H9 (cell line): Measurements from ENCODE around the gene CHL1. TPM values are rescaled to one million over a fixed set of nuclear protein-coding genes. Genes with fewer than 3 reads are reported as not detected.

ENCODE experiments used
- DNase-seq: peaks from one replicate; pipeline ENCODE4 v3.0.0-alpha.2; 2017
- H2AFZ ChIP-seq: one replicate; pipeline ENCODE4 v1.6.1; 2013; ENCODE audit warnings: mild to moderate bottlenecking, low read length, control low read depth, moderate library complexity
- H2AK5ac ChIP-seq: 2 replicates; pipeline ENCODE4 v1.6.1; 2013; ENCODE audit warnings: low read length, control low read depth, mixed read lengths; ENCODE audit not compliant: insufficient read length
- H2BK120ac ChIP-seq: one replicate; pipeline ENCODE4 v1.6.1; 2013; ENCODE audit warnings: low read depth, mild to moderate bottlenecking, low read length, control low read depth, inconsistent platforms; ENCODE audit not compliant: poor library complexity, severe bottlenecking
- H2BK12ac ChIP-seq: 2 replicates; pipeline ENCODE4 v1.6.1; 2013; ENCODE audit warnings: low read length, control low read depth, mixed read lengths, low read depth; ENCODE audit not compliant: insufficient read length
- H2BK15ac ChIP-seq: 2 replicates; pipeline ENCODE4 v1.6.1; 2013; ENCODE audit warnings: low read depth, low read length, control low read depth
- H2BK20ac ChIP-seq: one replicate; pipeline ENCODE4 v1.6.1; 2013; ENCODE audit warnings: low read depth, mild to moderate bottlenecking, low read length, control low read depth, inconsistent platforms; ENCODE audit not compliant: poor library complexity, severe bottlenecking
- H2BK5ac ChIP-seq: 2 replicates; pipeline ENCODE4 v1.6.1; 2013; ENCODE audit warnings: low read length, control low read depth, mixed read lengths; ENCODE audit not compliant: insufficient read length
- H3K14ac ChIP-seq: 2 replicates; pipeline ENCODE4 v1.6.1; 2013; ENCODE audit warnings: low read length, control low read depth; ENCODE audit not compliant: insufficient read depth
- H3K18ac ChIP-seq: 2 replicates; pipeline ENCODE4 v1.6.1; 2013; ENCODE audit warnings: low read depth, mild to moderate bottlenecking, mixed read lengths, low read length, control low read depth; ENCODE audit not compliant: insufficient read length
- H3K23ac ChIP-seq: 2 replicates; pipeline ENCODE4 v1.6.1; 2013; ENCODE audit warnings: low read length, control low read depth, mixed read lengths, low read depth; ENCODE audit not compliant: insufficient read length
- H3K23me2 ChIP-seq: 2 replicates; pipeline ENCODE4 v1.6.1; 2013; ENCODE audit warnings: low read depth, mild to moderate bottlenecking, mixed read lengths, low read length, control low read depth; ENCODE audit not compliant: insufficient read length, poor library complexity, severe bottlenecking
- H3K27ac ChIP-seq: 2 replicates; pipeline ENCODE4 v1.5.1; 2013; ENCODE audit warnings: low read length, control low read depth, mixed read lengths, low read depth; ENCODE audit not compliant: insufficient read length
- H3K27me3 ChIP-seq: 2 replicates; pipeline ENCODE4 v1.6.1; 2013; ENCODE audit warnings: low read length, control low read depth, inconsistent platforms; ENCODE audit not compliant: insufficient read depth
- H3K4ac ChIP-seq: 2 replicates; pipeline ENCODE4 v1.6.1; 2013; ENCODE audit warnings: low read depth, mild to moderate bottlenecking, control low read depth, inconsistent platforms, low read length, moderate library complexity
- H3K4me1 ChIP-seq: 2 replicates; pipeline ENCODE4 v1.6.1; 2013; ENCODE audit warnings: low read length, control low read depth, inconsistent platforms; ENCODE audit not compliant: insufficient read depth
- H3K4me2 ChIP-seq: 2 replicates; pipeline ENCODE4 v1.6.1; 2013; ENCODE audit warnings: low read length, control low read depth, mixed read lengths; ENCODE audit not compliant: insufficient read length, insufficient read depth
- H3K56ac ChIP-seq: 2 replicates; pipeline ENCODE4 v1.6.1; 2013; ENCODE audit warnings: low read depth, mild to moderate bottlenecking, mixed read lengths, low read length, control low read depth; ENCODE audit not compliant: insufficient read length
- H3K79me1 ChIP-seq: 2 replicates; pipeline ENCODE4 v1.6.1; 2013; ENCODE audit warnings: low read depth, mild to moderate bottlenecking, moderate library complexity, low read length, control low read depth, inconsistent platforms; ENCODE audit not compliant: insufficient read depth, poor library complexity, severe bottlenecking
- H3K79me2 ChIP-seq: 2 replicates; pipeline ENCODE4 v1.6.1; 2013; ENCODE audit warnings: low read length, control low read depth, inconsistent platforms; ENCODE audit not compliant: insufficient read depth
- H3K9ac ChIP-seq: 2 replicates; pipeline ENCODE4 v1.6.1; 2013; ENCODE audit warnings: low read length, control low read depth, mixed read lengths; ENCODE audit not compliant: insufficient read length; ENCODE audit errors: extremely low read depth
- H3K9me3 ChIP-seq: one replicate; pipeline ENCODE4 v1.6.1; 2013; ENCODE audit warnings: low read depth, low read length, inconsistent platforms; ENCODE audit not compliant: control insufficient read depth
- H3T11ph ChIP-seq: one replicate; pipeline ENCODE4 v1.6.1; 2013; ENCODE audit warnings: mild to moderate bottlenecking, low read length, control low read depth, inconsistent platforms
- H4K20me1 ChIP-seq: one replicate; pipeline ENCODE4 v1.6.1; 2013; ENCODE audit not compliant: control insufficient read depth, insufficient read length, insufficient read depth
- H4K5ac ChIP-seq: 2 replicates; pipeline ENCODE4 v1.6.1; 2013; ENCODE audit warnings: low read depth, mild to moderate bottlenecking, mixed read lengths, low read length, control low read depth; ENCODE audit not compliant: insufficient read length
- H4K8ac ChIP-seq: replicated peaks from 2 replicates; pipeline ENCODE4 v1.6.1; 2013; ENCODE audit warnings: low read length, control low read depth, mixed read lengths, low read depth; ENCODE audit not compliant: insufficient read length
- H4K91ac ChIP-seq: 2 replicates; pipeline ENCODE4 v1.6.1; 2013; ENCODE audit warnings: low read depth, mild to moderate bottlenecking, moderate library complexity, mixed read lengths, low read length, control low read depth; ENCODE audit not compliant: insufficient read length
- H3K27ac Mint-ChIP-seq, 3 experiments: 2 replicates in 2 of 3; 3 replicates in 1 of 3; pipeline ENCODE4 v1.8.0; 2020 to 2021; ENCODE audit warnings: mixed read lengths in 3 of 3, mild to moderate bottlenecking in 1 of 3, moderate library complexity in 1 of 3
- H3K27me3 Mint-ChIP-seq: 2 replicates; pipeline ENCODE4 v1.8.0; 2021; ENCODE audit warnings: low read depth, mild to moderate bottlenecking, moderate library complexity, mixed read lengths
- H3K36me3 Mint-ChIP-seq, 3 experiments: 2 replicates in 2 of 3; 3 replicates in 1 of 3; pipeline ENCODE4 v1.8.0; 2020 to 2021; ENCODE audit warnings: low read depth in 3 of 3, mixed read lengths in 3 of 3; ENCODE audit not compliant: insufficient read depth in 1 of 3
- H3K4me1 Mint-ChIP-seq, 2 experiments: 2 replicates each; pipeline ENCODE4 v1.8.0; 2020; ENCODE audit warnings: mixed read lengths in 2 of 2
- H3K4me3 Mint-ChIP-seq, 2 experiments: 2 replicates in 1 of 2; 3 replicates in 1 of 2; pipeline ENCODE4 v1.8.0; 2020 to 2021; ENCODE audit warnings: mild to moderate bottlenecking in 2 of 2, mixed read lengths in 2 of 2, moderate library complexity in 1 of 2
- H3K9me3 Mint-ChIP-seq, 2 experiments: 2 replicates in 1 of 2; 3 replicates in 1 of 2; pipeline ENCODE4 v1.8.0; 2020; ENCODE audit warnings: mild to moderate bottlenecking in 2 of 2, mixed read lengths in 2 of 2, moderate library complexity in 1 of 2
- WGBS: extraction: QIAGEN DNeasy Blood & Tissue Kit; methylation state at CpG from one replicate; pipeline ENCODE4 v1.1.7; 2013; ENCODE audit warnings: missing lambda C conversion rate, low lambda C conversion rate, mixed read lengths; ENCODE audit not compliant: insufficient read length; ENCODE audit errors: extremely low coverage; 5-methylcytosine and 5-hydroxymethylcytosine counted together
- total RNA-seq: library from RNA; stranded (reverse); gene quantifications from 2 replicates; pipeline ENCODE4 v1.2.1, GENCODE V29; 2021
- TF ChIP-seq, protein P1 (sequence below): fragments of 200-600 bp; sonication (generic); conservative IDR thresholded peaks from 3 replicates; pipeline ENCODE4 v1.8.0; 2021; ENCODE audit warnings: antibody characterized with exemption, mild to moderate bottlenecking

The CHL1 gene
- total RNA-seq, 1 experiment from 2014 or later = not detected

DNA sequence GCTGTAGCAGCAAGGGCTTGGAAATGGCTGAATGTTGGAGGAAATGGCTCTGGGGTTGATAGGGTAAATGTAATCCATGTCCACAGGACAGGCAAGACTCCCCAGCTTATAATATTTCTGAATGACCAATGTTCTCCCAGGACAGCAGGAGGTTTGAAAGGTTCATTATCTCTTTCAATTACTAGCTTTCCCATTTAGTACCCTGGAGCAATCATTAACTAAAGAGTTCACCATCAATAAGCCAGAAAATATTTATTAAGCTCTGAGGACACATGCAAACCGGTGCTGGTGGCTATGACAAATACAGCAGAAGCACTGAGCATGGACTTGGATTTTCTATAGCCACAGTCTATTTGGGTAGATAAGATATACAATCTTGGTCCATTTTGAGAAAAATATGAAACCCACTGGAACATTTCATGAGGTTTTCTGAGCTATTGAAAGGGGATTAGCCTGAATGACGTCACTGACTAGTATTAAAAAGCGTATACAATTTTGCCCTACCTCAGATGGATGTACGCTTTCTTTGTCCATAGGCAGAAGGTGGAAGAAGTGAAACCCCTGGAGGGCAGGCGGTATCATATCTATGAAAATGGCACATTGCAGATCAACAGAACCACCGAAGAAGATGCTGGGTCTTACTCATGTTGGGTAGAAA lies 166.2 kb downstream of the CHL1 start:
- H3K18ac ChIP-seq = no peak overlapping the region
- no peak overlapping the region for H3K23ac ChIP-seq
- H2AK5ac ChIP-seq = no peak overlapping the region
- no peaks in the 10 kb centered on the region for H3K27me3 ChIP-seq
- Mint-ChIP-seq H3K4me3 (no peak overlapping the region), H3K4me1 (no peaks in the 10 kb centered on the region), H3K36me3 (no peaks in the 10 kb centered on the region; a peak in 2 of 7 replicates), H3K9me3 (0 out of 5 replicates have a peak, but pooled peaks cover 0 to 3% of the 10 kb centered on the region in 2 experiments), H3K27me3 (peaks cover 8% of the 10 kb centered on the region; the same call in 1 of the 2 replicates), H3K27ac (no peak overlapping the region)
- no peaks in the 10 kb centered on the region for H3K79me1 ChIP-seq
- H3K14ac ChIP-seq = no peak overlapping the region
- H3K27ac ChIP-seq = no peak overlapping the region
- DNase-seq = no peak
- H2AFZ ChIP-seq = no peak overlapping the region
- H4K91ac ChIP-seq = no peak overlapping the region
- no peak overlapping the region for H4K5ac ChIP-seq
- no peak overlapping the region for H3T11ph ChIP-seq
- H2BK5ac ChIP-seq = no peak overlapping the region
- H3K79me2 ChIP-seq = no peaks in the 10 kb centered on the region
- H3K4me1 ChIP-seq = no peaks in the 10 kb centered on the region
- H2BK12ac ChIP-seq = no peak overlapping the region
- H2BK15ac ChIP-seq = no peak overlapping the region
- no peak overlapping the region for H3K9ac ChIP-seq
- no peak overlapping the region for H2BK120ac ChIP-seq
- no peak overlapping the region for H4K8ac ChIP-seq
- H2BK20ac ChIP-seq = no peak overlapping the region
- TF ChIP-seq, protein P1, sequence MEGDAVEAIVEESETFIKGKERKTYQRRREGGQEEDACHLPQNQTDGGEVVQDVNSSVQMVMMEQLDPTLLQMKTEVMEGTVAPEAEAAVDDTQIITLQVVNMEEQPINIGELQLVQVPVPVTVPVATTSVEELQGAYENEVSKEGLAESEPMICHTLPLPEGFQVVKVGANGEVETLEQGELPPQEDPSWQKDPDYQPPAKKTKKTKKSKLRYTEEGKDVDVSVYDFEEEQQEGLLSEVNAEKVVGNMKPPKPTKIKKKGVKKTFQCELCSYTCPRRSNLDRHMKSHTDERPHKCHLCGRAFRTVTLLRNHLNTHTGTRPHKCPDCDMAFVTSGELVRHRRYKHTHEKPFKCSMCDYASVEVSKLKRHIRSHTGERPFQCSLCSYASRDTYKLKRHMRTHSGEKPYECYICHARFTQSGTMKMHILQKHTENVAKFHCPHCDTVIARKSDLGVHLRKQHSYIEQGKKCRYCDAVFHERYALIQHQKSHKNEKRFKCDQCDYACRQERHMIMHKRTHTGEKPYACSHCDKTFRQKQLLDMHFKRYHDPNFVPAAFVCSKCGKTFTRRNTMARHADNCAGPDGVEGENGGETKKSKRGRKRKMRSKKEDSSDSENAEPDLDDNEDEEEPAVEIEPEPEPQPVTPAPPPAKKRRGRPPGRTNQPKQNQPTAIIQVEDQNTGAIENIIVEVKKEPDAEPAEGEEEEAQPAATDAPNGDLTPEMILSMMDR = no peak
- no peak overlapping the region for H3K56ac ChIP-seq
- WGBS = no CpG with 5 or more reads among the region's 6 CpGs
- no peak overlapping the region for H3K4me2 ChIP-seq
- no peak overlapping the region for H3K4ac ChIP-seq
- no peaks in the 10 kb centered on the region for H4K20me1 ChIP-seq
- H3K23me2 ChIP-seq = no peaks in the 10 kb centered on the region
- no peaks in the 10 kb centered on the region for H3K9me3 ChIP-seq
